HG03378 (cell line): ENCODE data around the gene NFATC1.

Experiments used
- ATAC-seq: cut with Tn5 transposase; IDR thresholded peaks from one replicate; pipeline ENCODE4 v1.9.1; 2021; ENCODE audit warnings: mild to moderate bottlenecking, moderate library complexity; ENCODE audit not compliant: unreplicated experiment

Gene NFATC1

DNA sequence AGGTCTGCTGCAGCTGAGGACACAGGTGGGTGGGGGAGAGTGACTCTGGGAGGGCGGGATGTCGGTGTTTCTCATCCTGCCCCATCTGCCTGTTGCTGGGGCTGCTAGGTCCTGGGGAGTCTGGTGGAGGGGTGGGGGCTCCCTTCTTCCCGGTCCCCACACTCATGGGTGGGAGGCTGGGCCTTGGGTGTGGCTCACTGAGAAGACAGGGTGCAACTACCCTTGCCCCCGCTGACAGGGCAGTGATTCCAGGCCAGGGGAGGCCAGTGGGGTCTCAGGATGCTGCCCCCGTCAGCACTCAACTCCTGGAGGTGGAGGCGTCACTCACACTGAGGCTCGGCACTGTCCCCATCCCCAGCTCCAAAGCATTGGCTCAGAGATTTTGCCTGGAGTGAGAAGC, 7.7 kb upstream of the NFATC1 start:
- ATAC-seq: no peak

GRCh38 chr18:79389689-79390088, 6.0 kb upstream of the NFATC1 start:
- no peak for ATAC-seq

- ATAC-seq: no peak
Observed at GRCh38 chr18:79392226-79392625, 3.5 kb upstream of the NFATC1 start.

GRCh38 chr18:79393181-79393634, 2.5 kb upstream of the NFATC1 start:
- no peak for ATAC-seq

- no peak for ATAC-seq
Observed at GRCh38 chr18:79393635-79394533, 1.8 kb upstream of the NFATC1 start.

- ATAC-seq: no peak
Observed at GRCh38 chr18:79394534-79395307, 1.0 kb upstream of the NFATC1 start.

- ATAC-seq: no peak
Observed at GRCh38 chr18:79395308-79395640, 456 bp upstream of the NFATC1 start.

GRCh38 chr18:79396431-79397246, 909 bp downstream of the NFATC1 start:
- no peak for ATAC-seq

DNA sequence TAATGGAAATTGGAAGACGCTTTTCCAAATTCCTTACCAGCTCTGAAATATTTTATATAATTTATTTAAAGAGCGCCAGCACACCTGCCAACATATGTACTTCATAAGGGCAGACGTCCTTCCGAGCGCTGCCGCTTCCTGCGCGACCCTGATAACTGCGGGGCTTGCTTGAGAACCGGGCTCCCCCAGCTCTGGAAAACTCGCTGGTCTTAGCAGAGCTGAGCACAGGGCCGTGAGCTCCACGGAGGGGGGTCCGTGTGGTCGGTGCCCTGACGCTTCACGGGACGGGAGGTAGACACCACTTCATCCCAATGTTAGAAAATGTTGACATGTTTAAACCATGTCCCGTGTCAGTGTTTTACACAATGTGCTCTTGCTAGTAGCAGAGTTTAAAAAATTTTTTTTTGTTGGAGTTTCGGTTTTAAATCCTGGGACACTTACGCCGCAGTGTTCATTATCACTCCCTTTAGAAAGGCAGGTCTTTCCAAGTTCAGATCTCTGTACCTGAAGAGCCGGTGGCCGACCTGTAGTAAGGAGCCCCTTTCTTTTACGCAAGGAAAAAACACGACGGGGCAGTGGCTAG, 1.6 kb downstream of the NFATC1 start:
- ATAC-seq: no peak

DNA sequence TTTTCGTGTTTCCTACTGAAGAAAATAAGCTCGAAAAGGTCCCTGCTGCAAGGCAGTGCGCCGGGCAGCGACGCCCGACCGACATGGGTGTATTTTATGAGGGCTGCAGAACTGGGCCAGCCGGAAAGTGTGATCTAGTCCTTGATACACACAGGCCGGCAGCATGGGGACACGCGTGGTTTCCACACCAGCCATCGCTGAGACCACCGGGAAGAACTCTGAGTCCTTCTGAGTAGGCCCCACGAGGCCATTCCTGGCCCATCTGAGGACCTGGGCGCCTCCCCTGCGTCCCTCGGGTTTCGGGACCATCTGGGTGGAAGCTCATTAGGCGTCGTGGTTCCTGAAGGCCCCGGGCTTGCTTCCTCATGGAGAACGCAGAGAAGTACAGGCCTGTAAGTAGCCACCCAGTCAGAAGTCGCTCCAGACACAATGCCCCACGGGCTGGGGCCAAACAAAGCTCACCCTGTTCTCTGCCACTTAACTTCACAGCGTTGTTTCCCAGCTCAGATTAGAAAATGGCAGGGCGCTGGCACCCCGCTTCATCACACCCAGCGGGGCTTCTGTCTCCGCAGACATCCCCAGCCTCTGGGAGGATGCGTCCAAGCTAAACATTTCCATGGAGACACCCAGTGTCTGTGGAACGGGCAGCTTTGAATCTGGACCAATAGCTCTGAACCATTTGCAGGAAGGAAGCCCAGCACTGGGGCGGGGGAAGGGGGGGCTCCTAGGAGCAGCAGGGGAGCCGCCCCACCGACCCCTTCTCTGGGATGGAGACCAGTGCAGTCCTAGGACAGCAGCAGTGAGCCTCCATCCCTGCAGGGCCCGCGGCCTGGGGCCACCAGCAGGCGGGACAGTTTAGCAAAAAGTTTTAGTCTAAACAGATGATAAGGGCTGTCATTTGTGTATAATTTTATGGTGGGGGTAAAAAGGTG, 2.4 kb downstream of the NFATC1 start:
- no peak for ATAC-seq

GRCh38 chr18:79399275-79400081, 3.7 kb downstream of the NFATC1 start:
- no peak for ATAC-seq

DNA sequence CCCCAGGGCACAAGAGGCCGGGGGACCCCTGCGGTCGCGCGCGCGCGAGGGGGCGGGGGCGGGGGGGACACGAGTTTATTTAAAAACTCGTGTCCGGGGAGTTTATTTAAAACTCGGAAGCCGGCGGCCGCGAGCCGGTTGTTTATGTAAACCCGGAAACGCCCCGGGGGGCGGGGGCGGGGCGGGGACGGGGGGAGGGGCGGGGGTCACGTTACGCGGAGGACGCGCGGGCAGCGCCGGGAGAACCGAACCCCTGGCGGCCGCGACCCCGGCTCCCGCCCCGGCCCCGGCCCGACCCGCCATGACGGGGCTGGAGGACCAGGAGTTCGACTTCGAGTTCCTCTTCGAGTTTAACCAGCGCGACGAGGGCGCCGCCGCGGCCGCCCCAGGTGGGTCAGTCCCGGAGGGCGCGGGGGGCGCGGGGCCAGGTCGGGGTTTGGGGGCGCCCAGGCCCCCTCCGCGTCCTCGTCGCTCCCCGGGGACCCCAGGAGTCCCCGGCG, 4.4 kb downstream of the NFATC1 start:
- no peak for ATAC-seq

DNA sequence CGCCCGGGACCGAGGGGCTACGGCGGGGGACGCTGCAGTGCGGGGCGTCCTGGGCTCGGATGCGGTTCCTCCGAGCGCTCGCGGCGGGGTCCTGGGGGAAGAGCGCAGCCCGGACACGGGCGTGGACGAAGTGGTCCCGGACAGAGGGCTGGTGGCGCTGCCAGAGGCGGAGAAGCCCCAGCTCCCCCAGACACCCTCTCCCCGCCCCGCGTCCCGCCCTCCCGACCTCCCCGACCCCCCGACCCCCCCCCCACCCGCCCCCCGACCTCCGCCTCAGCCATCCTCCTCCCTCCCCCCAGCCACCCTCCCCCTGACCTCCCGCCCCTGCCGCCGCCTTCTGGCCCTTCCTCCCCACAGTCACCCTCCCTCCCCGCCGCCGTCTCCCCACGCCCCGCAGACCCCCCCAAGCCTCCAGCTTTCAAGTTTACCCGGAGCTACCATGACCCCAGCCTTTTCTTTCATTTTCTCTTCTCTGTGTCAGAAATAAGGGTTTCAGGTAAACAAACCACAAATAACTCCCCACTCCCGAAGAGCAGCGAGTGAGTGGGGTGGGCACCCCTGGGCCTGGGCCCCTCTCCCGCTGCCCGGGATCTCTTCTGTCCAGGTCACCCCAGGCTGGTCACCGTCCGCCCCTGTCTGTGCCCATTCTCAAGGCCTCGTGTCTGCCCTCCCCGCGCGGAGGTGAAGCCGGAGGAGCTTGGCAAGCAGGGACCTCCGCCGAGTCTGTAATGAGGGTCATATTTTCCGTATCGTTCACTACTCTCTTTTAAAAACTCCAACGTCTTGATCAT, 5.1 kb downstream of the NFATC1 start:
- no peak for ATAC-seq

DNA sequence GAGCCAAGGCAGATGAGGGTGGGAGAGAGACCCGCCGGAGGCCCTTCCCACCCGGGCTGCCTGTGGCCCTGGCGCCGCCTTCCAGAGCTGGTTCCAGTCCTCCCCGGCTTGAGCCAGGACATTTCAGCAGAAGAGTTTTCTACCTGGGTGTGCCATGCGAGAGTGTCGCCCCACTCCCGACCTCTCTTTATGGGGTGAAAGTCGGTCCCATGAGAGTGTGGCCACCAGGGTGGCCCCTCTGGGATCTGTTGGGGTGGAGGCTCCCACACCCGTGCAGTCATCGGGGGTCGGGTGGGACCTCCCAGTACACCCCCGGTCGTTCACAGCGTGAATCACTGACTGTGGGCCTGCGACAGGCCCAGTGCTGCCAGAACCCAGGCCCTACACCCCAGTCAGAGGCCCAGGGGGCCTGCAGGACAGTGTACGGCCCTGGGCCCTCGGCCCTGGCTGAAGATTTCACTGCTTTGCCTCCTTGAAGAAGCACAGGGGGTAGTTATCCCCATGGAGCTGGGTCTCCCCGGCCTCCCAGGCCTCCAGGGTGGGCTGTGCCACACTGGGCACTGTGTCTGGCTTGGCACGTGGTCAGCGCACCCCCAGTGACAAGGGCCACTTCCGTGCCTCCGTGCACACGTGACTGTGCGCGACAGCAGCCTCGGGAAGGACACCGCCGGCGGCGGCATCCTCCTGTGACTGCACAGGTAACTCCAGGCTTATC, 5.9 kb downstream of the NFATC1 start:
- no peak for ATAC-seq

DNA sequence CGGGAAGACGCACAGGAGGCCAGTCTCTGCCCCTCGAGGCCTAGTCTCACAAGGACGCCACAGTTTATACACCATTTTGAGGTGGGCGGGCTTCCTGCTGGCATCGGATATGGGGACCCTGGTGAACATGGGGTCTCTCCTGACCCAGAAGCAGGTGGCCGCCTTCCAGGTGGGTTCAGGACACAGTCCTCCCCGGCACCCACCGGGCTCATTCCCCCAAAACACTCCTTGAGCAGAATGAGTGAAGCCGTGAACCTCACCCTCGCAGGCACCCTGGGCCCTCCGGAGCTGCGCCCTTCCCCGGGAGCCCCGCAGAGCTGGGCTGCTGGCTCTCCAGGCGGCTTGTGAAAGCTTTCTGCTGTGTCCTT, 6.5 kb downstream of the NFATC1 start:
- ATAC-seq: no peak

DNA sequence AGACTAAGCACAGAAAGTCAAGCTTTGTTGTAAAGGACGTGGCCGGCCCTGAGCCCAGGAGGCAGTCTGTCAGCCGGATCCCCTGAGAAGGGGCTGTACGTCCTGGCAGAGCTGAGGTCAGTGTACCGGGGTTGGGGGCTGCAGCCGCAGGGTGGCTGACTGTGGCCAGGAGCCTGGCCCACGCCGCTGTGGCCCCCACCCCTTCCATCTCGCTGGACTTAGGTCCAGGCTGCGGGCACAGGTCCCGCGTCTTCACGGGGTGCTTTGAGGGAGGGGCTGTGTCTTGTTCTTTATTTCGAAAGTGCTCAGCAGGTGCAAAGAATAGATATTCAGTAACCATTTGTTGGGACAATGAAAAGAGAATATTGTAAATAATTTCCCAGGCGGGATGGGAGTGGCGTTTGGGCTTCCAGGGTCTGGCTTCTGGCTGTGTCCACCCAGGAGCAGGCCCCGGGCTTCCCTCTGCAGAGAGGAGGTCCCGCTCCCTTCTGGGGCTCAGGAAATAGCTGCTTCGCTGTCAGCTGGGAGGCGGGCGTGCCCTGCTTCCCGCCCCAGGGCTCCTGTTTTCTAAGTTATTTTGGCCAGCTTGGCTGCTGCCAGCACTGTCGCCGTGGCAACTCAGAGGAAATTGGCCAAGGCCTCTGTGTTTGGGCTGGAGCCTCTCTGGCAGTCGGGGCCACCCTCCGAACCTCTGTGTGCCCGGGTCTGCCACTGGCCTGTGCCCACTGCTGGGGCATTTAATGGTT, 7.4 kb downstream of the NFATC1 start:
- no peak for ATAC-seq
